Breast epithelium (tissue), 3 donors: Measurements from ENCODE around the gene DEK.

Source experiments
- POLR2A ChIP-seq: fragments of 450-650 bp; IDR thresholded peaks from one replicate; pipeline ENCODE4 v1.6.1; 2016; ENCODE audit warnings: antibody characterized with exemption, mild to moderate bottlenecking, moderate library complexity
- POLR2AphosphoS5 ChIP-seq, 3 donors: sonication (generic); formaldehyde crosslinking; IDR thresholded peaks; one replicate each; pipeline ENCODE4 v1.6.1; 2017; ENCODE audit warnings: antibody characterized with exemption in 3 of 3

DNA sequence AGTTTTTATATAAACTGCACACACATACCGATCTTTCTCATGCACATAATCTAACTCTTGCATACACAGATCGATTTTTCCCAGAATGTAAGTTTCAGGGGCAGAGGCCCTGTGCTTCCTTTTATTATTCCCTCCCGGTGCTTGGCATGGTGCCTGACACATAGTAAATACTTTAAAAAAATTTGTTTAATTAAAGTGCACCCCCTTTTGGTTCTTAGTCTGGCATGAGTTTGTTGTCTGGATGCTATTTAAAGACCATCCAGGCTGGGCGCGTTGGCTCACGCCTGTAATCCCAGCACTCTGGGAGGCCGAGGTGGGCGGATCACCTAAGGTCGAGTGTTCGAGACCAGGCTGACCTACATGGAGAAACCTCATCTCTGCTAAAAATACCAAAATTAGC lies 5.4 kb upstream of the DEK start:
- TF ChIP-seq POLR2AphosphoS5 (IDR thresholded peaks at IDR 0.05) (no peak), POLR2A (no peak)
